Measurements from ENCODE around the gene SPANXN5. TPM values are rescaled to one million over a fixed set of nuclear protein-coding genes. Genes with fewer than 3 reads are reported as not detected.

Gene SPANXN5
- total and polyA plus RNA-seq, 5 experiments from 2014 or later = not detected

Other genes with a start within 250 kb of the SPANXN5 start
- not detected for gene SSX7, start 142.5 kb downstream of the SPANXN5 start, total RNA-seq
- gene SSX7, start 142.5 kb downstream of the SPANXN5 start, polyA plus RNA-seq = not detected
- gene SSX2, start 90.2 kb downstream of the SPANXN5 start, total RNA-seq = not detected
- gene SSX2, start 90.2 kb downstream of the SPANXN5 start, polyA plus RNA-seq = not detected
- gene SSX2B, start 46.2 kb downstream of the SPANXN5 start, total RNA-seq = not detected
- not detected for gene SSX2B, start 46.2 kb downstream of the SPANXN5 start, polyA plus RNA-seq
- not detected for gene XAGE5, start 13.9 kb upstream of the SPANXN5 start, total RNA-seq
- gene XAGE5, start 13.9 kb upstream of the SPANXN5 start, polyA plus RNA-seq = not detected
- not detected for gene XAGE3, start 70.7 kb upstream of the SPANXN5 start, total RNA-seq
- gene XAGE3, start 70.7 kb upstream of the SPANXN5 start, polyA plus RNA-seq = not detected
- 10 to 100 TPM in 1 of 2 experiments, 1 to 10 TPM in 1; 3.9 to 11.5 TPM for gene FAM156B, start 99.9 kb upstream of the SPANXN5 start, total RNA-seq
- 1 to 10 TPM; 4.9 to 5.4 (median 5.3) TPM for gene FAM156B, start 99.9 kb upstream of the SPANXN5 start, polyA plus RNA-seq
- gene FAM156A, start 161.1 kb upstream of the SPANXN5 start, total RNA-seq = 10 to 100 TPM; 14.9 to 20.7 TPM
- 1 to 10 TPM; 2.9 to 5.7 (median 4.7) TPM for gene FAM156A, start 161.1 kb upstream of the SPANXN5 start, polyA plus RNA-seq

Data from naive thymus-derived CD8-positive, alpha-beta T cell (primary cell).